ENCODE measurements around the gene L3MBTL4.

Gene L3MBTL4

DNA sequence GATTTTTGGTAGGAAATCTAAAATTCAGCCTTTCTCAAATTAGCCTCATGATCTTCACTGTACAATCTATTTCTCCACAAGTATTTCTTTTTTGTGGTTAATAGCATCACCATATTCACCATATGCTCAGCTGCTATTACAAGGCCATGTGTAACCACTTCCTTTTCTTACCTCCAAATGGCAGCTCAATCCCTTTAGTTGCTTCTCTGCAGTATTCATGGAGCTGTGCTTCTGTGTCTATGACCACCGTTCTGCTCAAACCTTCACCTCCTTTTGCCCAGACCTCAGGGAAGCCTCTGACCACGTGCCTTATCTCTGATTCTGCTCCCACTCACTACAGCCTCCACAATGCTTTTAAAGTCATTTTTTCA lies 392.7 kb downstream of the L3MBTL4 start:
- TF ChIP-seq, protein P1, sequence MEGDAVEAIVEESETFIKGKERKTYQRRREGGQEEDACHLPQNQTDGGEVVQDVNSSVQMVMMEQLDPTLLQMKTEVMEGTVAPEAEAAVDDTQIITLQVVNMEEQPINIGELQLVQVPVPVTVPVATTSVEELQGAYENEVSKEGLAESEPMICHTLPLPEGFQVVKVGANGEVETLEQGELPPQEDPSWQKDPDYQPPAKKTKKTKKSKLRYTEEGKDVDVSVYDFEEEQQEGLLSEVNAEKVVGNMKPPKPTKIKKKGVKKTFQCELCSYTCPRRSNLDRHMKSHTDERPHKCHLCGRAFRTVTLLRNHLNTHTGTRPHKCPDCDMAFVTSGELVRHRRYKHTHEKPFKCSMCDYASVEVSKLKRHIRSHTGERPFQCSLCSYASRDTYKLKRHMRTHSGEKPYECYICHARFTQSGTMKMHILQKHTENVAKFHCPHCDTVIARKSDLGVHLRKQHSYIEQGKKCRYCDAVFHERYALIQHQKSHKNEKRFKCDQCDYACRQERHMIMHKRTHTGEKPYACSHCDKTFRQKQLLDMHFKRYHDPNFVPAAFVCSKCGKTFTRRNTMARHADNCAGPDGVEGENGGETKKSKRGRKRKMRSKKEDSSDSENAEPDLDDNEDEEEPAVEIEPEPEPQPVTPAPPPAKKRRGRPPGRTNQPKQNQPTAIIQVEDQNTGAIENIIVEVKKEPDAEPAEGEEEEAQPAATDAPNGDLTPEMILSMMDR (IDR thresholded peaks at IDR 0.05; ENCODE audit: borderline replicate concordance, insufficient read depth, low read depth, low read length), result no peak
- no peak overlapping the region for H3K4me3 ChIP-seq (ENCODE audit: low read depth, low read length)

DNA sequence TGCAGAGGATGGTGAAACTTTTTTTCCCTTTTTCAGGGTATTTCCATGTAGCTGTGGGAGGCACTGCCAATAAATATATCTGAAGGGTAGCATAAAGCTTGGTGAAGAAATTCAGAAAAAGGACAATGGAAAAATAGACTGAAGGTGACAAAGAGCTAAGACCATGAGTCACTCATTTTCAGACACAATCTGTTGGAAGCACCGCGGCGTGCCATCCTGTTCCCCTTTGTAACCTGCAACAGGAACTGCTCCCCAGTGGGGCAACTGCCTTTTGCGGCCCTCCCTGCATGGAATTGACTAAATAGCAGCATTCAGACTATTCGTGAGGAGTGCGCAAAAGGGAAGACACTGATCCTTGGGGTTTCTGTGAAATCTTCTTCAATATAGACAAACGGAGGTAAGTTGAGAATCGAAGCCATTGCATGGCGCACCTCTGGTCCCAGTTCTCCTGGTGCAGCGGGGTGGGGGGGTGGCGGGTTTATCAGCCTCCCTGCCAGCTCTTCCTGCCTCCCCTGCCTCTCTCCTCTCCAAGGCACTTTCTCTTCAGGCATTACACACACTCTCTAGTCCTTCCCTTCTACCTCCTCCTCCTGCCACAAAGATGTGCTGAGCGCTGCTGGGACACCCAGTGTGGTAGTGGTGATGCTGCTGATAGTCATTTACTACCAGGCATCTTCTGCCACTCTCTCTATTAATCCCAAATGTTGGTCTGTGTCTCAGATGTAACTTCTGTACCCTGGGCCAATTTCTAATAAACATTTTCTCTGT lies 393.2 kb downstream of the L3MBTL4 start:
- TF ChIP-seq, protein P1 (IDR thresholded peaks at IDR 0.05; ENCODE audit: borderline replicate concordance, insufficient read depth, low read depth, low read length), result no peak
- H3K4me3 ChIP-seq (ENCODE audit: low read depth, low read length), result no peak overlapping the region

DNA sequence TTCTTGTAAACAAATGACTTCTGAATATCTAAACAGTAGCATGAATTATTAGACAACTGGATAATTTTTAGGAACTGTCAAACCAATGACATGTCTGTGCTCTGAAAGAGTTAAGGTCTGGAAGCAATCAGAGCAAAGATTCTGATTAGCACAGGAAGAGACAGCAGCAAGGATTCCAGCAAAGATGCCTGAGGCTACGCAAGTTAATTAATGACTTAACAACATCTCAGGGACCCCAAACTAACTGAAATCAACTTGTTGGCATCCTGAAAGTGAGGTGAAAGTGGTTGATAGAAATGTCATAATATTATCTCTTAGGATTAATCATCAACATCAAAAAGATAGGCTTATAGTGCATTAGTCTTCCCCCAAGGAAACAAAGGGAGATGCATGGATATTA lies 396.0 kb downstream of the L3MBTL4 start:
- no peak overlapping the region for H3K4me3 ChIP-seq (ENCODE audit: low read depth, low read length)
- TF ChIP-seq, protein P1 (IDR thresholded peaks at IDR 0.05; ENCODE audit: borderline replicate concordance, insufficient read depth, low read depth, low read length), result no peak

DNA sequence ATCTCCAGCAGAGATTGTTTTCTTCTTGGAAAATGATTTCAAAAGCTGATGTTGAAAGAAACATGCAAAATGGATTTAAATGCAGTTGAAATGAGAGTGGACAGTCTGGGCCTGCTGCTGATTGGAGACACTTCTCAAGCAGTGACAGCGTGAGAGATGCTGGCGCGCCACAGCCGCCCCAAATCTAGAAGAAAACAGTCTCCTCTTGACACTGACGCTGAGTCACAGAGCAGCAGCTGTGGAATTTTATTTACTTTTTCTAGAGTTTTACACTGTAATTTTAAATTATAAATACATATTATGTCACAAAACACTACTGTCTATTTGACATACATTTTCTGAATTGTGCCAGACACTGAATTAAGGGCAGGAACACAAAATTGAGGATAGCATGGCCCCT lies 397.5 kb downstream of the L3MBTL4 start:
- no peak overlapping the region for H3K4me3 ChIP-seq (ENCODE audit: low read depth, low read length)
- TF ChIP-seq, protein P1 (IDR thresholded peaks at IDR 0.05; ENCODE audit: borderline replicate concordance, insufficient read depth, low read depth, low read length), result no peak

DNA sequence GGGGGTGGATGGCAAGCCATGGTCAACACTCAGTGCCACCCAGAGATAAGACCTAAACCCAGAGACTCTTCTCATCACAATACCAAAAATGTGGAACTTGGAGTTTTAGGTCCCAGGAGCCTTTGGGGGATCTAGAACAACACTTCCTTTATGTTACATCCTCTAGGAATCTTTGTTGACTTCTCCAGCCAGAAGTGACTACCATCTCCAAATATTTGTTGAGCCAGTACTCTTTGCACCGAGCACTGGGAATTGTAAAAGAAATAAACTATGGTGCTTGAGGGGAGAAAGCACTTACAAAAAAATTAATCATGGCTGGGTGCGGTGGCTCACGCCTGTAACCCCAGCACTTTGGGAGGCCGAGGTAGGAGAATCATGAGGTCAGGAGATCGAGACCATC lies 399.3 kb downstream of the L3MBTL4 start:
- TF ChIP-seq, protein P1 (IDR thresholded peaks at IDR 0.05; ENCODE audit: borderline replicate concordance, insufficient read depth, low read depth, low read length), result no peak
- no peak overlapping the region for H3K4me3 ChIP-seq (ENCODE audit: low read depth, low read length)

DNA sequence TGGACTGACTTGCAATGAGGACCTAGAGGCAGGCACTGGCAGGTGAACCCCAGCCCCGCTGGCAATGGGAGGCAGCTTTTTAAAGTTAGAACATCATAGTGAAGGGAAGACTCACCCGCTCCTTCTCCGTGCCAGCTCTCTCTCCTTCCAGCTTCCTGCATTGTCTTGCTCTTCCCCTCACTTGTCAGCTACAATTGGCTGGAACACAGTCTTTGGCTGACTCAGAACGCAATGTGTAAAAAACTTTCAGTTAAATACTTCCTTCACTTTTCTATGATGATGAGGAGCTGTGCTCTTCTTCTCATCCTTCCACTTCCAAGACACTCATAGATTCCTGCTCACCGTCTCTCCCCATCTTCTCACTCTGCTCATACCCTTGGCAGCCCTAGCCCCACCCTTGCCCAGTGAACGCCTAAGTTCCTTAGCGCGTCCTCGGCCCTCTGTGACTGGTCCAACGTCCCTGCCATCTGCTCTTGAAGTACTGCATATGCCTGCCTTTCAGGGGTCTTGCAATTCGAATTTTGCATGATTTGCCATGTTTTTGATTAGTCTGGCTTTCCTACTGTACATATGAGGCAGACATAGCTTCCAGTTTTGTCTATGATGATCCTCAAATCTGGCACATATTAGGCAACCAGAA lies 401.4 kb downstream of the L3MBTL4 start:
- TF ChIP-seq, protein P1 (IDR thresholded peaks at IDR 0.05; ENCODE audit: borderline replicate concordance, insufficient read depth, low read depth, low read length), result no peak
- no peak overlapping the region for H3K4me3 ChIP-seq (ENCODE audit: low read depth, low read length)

DNA sequence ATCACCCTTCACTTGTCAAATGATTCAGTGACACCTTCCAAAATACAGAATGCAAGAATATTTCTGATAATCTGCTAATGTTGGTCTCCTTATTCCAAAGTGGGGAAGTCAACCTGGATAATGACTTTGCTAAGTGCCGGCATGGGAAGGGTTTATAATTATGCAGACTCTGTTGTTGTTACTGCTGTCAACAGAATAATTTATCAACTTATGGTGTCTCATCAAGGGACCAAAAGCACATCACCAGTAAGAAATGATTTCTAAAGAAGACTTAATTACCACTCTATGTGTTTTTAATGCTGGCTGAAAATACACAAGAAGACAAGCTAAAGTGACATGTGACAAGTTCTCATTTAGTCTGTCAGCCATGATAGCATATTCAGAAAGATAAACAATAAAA lies 403.8 kb downstream of the L3MBTL4 start:
- TF ChIP-seq, protein P1 (IDR thresholded peaks at IDR 0.05; ENCODE audit: borderline replicate concordance, insufficient read depth, low read depth, low read length), result no peak

More for the DNA sequence above, 403.8 kb downstream of the L3MBTL4 start:
- no peak overlapping the region for H3K4me3 ChIP-seq (ENCODE audit: low read depth, low read length)
